Fibroblast of mammary gland (primary cell): ENCODE measurements around the gene PRDM5.

Source experiments
- DNase-seq: peaks from one replicate; pipeline ENCODE4 v3.0.0-alpha.2; 2010; ENCODE audit warnings: low read depth
- H3K4me3 ChIP-seq: 2 replicates; pipeline ENCODE4 v1.5.1; 2011; ENCODE audit warnings: low read depth, mild to moderate bottlenecking, low read length, moderate library complexity; ENCODE audit not compliant: control insufficient read depth
- TF ChIP-seq, protein P1 (sequence below): conservative IDR thresholded peaks from 2 replicates; pipeline ENCODE4 v1.5.1; 2011; ENCODE audit warnings: low read depth, low read length, inconsistent platforms; ENCODE audit not compliant: control insufficient read depth, insufficient read depth

PRDM5 gene

GRCh38 chr4:120856294-120856693, 66.2 kb downstream of the PRDM5 start:
- TF ChIP-seq, protein P1, sequence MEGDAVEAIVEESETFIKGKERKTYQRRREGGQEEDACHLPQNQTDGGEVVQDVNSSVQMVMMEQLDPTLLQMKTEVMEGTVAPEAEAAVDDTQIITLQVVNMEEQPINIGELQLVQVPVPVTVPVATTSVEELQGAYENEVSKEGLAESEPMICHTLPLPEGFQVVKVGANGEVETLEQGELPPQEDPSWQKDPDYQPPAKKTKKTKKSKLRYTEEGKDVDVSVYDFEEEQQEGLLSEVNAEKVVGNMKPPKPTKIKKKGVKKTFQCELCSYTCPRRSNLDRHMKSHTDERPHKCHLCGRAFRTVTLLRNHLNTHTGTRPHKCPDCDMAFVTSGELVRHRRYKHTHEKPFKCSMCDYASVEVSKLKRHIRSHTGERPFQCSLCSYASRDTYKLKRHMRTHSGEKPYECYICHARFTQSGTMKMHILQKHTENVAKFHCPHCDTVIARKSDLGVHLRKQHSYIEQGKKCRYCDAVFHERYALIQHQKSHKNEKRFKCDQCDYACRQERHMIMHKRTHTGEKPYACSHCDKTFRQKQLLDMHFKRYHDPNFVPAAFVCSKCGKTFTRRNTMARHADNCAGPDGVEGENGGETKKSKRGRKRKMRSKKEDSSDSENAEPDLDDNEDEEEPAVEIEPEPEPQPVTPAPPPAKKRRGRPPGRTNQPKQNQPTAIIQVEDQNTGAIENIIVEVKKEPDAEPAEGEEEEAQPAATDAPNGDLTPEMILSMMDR = no peak
- H3K4me3 ChIP-seq = no peak overlapping the region
- no peak for DNase-seq

DNA sequence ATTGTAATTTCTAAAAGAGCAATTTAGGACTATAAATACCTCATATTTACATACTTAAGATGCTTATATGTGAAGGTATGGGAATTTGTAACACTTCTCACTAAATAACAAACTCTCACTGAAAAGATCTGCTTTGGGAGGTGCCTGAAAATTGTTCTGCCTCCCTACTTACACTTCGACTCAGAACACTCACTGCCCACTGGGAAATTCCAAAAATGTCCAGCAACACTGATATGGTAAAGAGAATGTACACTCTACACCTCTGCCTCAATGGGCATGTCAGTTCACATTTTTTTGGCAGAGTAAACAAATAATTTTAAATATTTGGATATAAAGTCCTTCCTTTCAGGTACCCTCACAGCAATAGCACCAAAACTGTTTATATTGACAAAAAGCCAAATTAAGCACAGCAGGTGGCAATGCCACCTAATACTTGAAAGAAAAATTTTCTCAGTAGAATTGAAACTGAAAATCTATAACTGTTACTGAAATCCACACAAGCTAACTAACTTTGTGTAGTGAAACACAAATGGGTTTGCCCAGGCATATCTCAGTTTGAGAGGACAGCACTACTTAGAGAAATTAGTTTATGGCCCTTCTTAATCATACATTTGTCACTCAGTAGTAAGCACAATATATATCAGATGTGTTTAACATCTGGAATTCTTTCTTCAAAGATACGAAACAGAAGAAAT, 67.1 kb downstream of the PRDM5 start:
- H3K4me3 ChIP-seq = no peak overlapping the region
- no peak for DNase-seq
- TF ChIP-seq, protein P1 = no peak

- TF ChIP-seq, protein P1 = no peak
- peak; percentile 92 for DNase-seq
- peak overlapping the region; percentile 23 for H3K4me3 ChIP-seq
Measured at GRCh38 chr4:120853161-120853935, 69.2 kb downstream of the PRDM5 start.

- H3K4me3 ChIP-seq = no peak overlapping the region
- TF ChIP-seq, protein P1 = no peak
- peak; percentile 69 for DNase-seq
Measured at GRCh38 chr4:120850018-120850599, 72.4 kb downstream of the PRDM5 start.

DNA sequence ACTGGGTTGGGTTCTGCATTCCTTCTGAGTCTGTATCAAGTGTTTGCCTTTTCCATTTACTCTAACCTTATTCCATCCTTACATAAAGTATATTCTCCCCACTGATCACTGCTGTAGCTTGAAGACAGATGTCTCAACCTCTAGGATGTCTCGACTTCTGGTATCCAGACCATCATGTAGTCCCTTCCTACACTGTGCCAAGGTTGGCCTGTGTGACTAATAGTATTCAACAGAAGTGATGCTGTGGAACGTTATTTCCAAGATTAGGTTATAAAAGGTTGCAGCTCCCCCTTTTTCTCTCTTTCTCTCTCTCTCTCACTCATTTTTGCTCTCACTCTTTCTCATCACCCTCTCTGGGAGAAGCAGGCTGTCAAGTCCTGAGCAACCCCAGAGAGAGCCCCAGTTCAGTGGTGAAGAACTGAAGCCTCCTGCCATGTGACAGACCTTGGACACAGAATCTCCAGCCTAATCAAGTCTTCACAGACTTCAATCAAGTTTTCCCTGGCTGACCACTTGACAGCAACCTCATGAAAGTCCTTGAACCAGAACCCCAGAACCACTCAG, 75.4 kb downstream of the PRDM5 start:
- no peak for DNase-seq
- TF ChIP-seq, protein P1 = no peak
- no peak overlapping the region for H3K4me3 ChIP-seq

- DNase-seq = no peak
- TF ChIP-seq, protein P1 = no peak
- H3K4me3 ChIP-seq = no peak overlapping the region
Measured at GRCh38 chr4:120844528-120844921, 78.0 kb downstream of the PRDM5 start.
